ENCODE data around the gene ZEB1.

The ZEB1 gene

GRCh38 chr10:31526681-31527080, 207.7 kb downstream of the ZEB1 start (continued):
- TF ChIP-seq PRDM4 (tag by site-specific recombination; IDR thresholded peaks at IDR 0.05) (no peak), ZNF664 (tag by site-specific recombination; IDR thresholded peaks at IDR 0.05) (no peak), OSR2 (tag by site-specific recombination; IDR thresholded peaks at IDR 0.05) (no peak), ZNF701 (tag by site-specific recombination; IDR thresholded peaks at IDR 0.05) (no peak), ZSCAN23 (tag by site-specific recombination; IDR thresholded peaks at IDR 0.05) (no peak), PATZ1 (tag by site-specific recombination; IDR thresholded peaks at IDR 0.05) (no peak), OVOL3 (tag by site-specific recombination; IDR thresholded peaks at IDR 0.05) (no peak), ZNF473 (tag by site-specific recombination; IDR thresholded peaks at IDR 0.05) (no peak)

GRCh38 chr10:31528831-31529230, 209.8 kb downstream of the ZEB1 start:
- CTCF ChIA-PET, result no interaction called here
- H3K4me1 ChIP-seq (ENCODE audit: control insufficient read depth, insufficient read depth, low read length), result no peaks in the 10 kb centered on the region
- TF ChIP-seq ZNF133 (tag by site-specific recombination; IDR thresholded peaks at IDR 0.05), result no peak
- TF ChIP-seq MEIS1 (CRISPR knock-in tag; IDR thresholded peaks at IDR 0.05; ENCODE audit: borderline replicate concordance), result no peak
- TF ChIP-seq ZNF248 (tag by site-specific recombination; IDR thresholded peaks at IDR 0.05), result no peak
- TF ChIP-seq ZBTB17 (tag by site-specific recombination; IDR thresholded peaks at IDR 0.05), result no peak
- TF ChIP-seq ZFP37 (tag by site-specific recombination; IDR thresholded peaks at IDR 0.05), result no peak
- TF ChIP-seq ZNF114 (tag by site-specific recombination; IDR thresholded peaks at IDR 0.05), result no peak
- TF ChIP-seq ZNF513 (tag by site-specific recombination; IDR thresholded peaks at IDR 0.05), result no peak
- no peak for TF ChIP-seq ZNF311 (tag by site-specific recombination; IDR thresholded peaks at IDR 0.05; ENCODE audit: borderline replicate concordance)
- no peak for TF ChIP-seq ZSCAN30 (tag by site-specific recombination; IDR thresholded peaks at IDR 0.05)
- TF ChIP-seq ZNF121 (tag by site-specific recombination; IDR thresholded peaks at IDR 0.05), result no peak
- no peak for TF ChIP-seq ZNF223 (tag by site-specific recombination; IDR thresholded peaks at IDR 0.05)
- no peak for TF ChIP-seq ZNF274 (IDR thresholded peaks at IDR 0.05; ENCODE audit: low read length)
- no peak for TF ChIP-seq ZNF274 (tag by site-specific recombination; IDR thresholded peaks at IDR 0.05; ENCODE audit: borderline replicate concordance)
- TF ChIP-seq ZSCAN18 (tag by site-specific recombination; IDR thresholded peaks at IDR 0.05), result no peak
- no peak for TF ChIP-seq BCL11A (tag by site-specific recombination; IDR thresholded peaks at IDR 0.05; ENCODE audit: low read depth)
- no peak for TF ChIP-seq PATZ1 (tag by site-specific recombination; IDR thresholded peaks at IDR 0.05)
- no peak for TF ChIP-seq ZNF664 (tag by site-specific recombination; IDR thresholded peaks at IDR 0.05)
- TF ChIP-seq ZNF394 (tag by site-specific recombination; IDR thresholded peaks at IDR 0.05; ENCODE audit: borderline replicate concordance), result no peak
- TF ChIP-seq SP2 (tag by site-specific recombination; IDR thresholded peaks at IDR 0.05), result no peak
- H3K36me3 ChIP-seq (ENCODE audit: control insufficient read depth in 2 of 2, insufficient read depth in 1 of 2, low read length in 2 of 2), result peaks cover 5 to 16% of the 10 kb centered on the region in 2 experiments; a peak in 2 of 3 replicates
- H3K4me3 ChIP-seq (ENCODE audit: low read depth, low read length), result no peak overlapping the region
- POLR2A ChIA-PET, result no interaction called here
- no peak overlapping the region for H3K27ac ChIP-seq (ENCODE audit: extremely low read depth, low read depth, low read length)
- H3K9me3 ChIP-seq (ENCODE audit: control insufficient read depth, insufficient read depth, low read depth, low read length), result no peaks in the 10 kb centered on the region

Data from HEK293 (cell line).